ENCODE results near the gene TTBK2. TPM values are rescaled to one million over a fixed set of nuclear protein-coding genes. Genes with fewer than 3 reads are reported as not detected.

Gene TTBK2
- total RNA-seq, 1 donor from 2014 or later, result 7.9 TPM

DNA sequence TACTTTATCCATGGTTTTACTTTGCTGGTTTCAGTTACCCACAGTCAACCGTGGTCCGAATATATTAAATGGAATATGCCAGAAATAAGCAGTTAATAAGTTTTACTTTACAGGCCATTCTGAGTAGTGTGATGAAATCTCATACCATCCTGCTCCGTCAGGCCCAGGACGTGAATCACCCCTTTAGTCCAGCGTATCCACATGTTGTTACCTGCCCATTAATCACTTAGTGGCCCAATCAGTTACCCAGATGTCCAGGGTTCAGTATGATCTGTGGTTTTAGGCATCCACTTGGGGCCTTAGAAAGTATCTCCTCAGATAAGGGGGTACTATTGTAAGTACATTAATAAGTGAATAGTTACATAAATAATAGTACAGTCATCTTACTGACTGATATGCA is 88.0 kb downstream of the TTBK2 start:
- H3K27me3 ChIP-seq (ENCODE audit: control insufficient read depth, insufficient read depth, low read length), result no peaks in the 10 kb centered on the region
- H3K36me3 ChIP-seq (ENCODE audit: control insufficient read depth, insufficient read depth, low read length), result no peaks in the 10 kb centered on the region
- TF ChIP-seq, protein P1, sequence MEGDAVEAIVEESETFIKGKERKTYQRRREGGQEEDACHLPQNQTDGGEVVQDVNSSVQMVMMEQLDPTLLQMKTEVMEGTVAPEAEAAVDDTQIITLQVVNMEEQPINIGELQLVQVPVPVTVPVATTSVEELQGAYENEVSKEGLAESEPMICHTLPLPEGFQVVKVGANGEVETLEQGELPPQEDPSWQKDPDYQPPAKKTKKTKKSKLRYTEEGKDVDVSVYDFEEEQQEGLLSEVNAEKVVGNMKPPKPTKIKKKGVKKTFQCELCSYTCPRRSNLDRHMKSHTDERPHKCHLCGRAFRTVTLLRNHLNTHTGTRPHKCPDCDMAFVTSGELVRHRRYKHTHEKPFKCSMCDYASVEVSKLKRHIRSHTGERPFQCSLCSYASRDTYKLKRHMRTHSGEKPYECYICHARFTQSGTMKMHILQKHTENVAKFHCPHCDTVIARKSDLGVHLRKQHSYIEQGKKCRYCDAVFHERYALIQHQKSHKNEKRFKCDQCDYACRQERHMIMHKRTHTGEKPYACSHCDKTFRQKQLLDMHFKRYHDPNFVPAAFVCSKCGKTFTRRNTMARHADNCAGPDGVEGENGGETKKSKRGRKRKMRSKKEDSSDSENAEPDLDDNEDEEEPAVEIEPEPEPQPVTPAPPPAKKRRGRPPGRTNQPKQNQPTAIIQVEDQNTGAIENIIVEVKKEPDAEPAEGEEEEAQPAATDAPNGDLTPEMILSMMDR (IDR thresholded peaks at IDR 0.05; ENCODE audit: insufficient read depth, low read length, severe bottlenecking), result no peak
- H3K4me3 ChIP-seq (ENCODE audit: low read depth, low read length), result no peak overlapping the region
- FAIRE-seq, result peak; percentile 64
- DNase-seq (ENCODE audit: low read depth), result peak; percentile 100

DNA sequence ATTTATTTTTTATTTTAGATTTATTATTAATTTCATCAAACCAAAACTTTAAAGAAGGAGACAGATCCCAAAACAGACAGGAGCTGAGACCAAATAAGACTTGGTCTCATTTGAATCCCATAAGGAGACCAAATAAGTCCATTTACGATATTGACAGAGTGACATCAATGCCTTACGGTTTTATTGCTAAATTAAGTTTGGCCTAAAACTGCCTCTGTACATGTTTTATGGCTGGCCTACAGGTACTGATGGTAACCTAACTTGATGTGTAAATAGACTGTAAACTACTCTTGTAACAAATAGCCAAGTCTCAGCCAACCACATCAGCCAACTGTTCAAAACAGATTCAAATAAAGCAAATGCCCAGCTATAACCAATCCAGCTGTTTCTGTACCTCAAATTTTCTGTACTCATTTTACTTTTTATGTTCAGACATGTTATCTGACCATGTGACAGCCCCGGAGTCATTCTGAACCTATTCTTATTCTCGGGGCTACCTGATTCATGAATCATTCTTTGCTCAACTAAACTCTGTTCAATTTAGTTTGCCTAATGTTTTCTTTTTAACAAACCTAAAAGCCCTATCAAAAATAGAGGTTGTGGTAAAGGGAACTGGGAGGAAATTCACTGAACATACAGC is 94.2 kb downstream of the TTBK2 start:
- Histone ChIP-seq H3K36me3 (ENCODE audit: control insufficient read depth, insufficient read depth, low read length) (no peaks in the 10 kb centered on the region), H3K4me3 (ENCODE audit: low read depth, low read length) (no peak overlapping the region), H3K27me3 (ENCODE audit: control insufficient read depth, insufficient read depth, low read length) (no peaks in the 10 kb centered on the region)
- peak; percentile 90 for DNase-seq (ENCODE audit: low read depth)
- TF ChIP-seq, protein P1 (IDR thresholded peaks at IDR 0.05; ENCODE audit: insufficient read depth, low read length, severe bottlenecking), result no peak
- FAIRE-seq, result no peak

DNA sequence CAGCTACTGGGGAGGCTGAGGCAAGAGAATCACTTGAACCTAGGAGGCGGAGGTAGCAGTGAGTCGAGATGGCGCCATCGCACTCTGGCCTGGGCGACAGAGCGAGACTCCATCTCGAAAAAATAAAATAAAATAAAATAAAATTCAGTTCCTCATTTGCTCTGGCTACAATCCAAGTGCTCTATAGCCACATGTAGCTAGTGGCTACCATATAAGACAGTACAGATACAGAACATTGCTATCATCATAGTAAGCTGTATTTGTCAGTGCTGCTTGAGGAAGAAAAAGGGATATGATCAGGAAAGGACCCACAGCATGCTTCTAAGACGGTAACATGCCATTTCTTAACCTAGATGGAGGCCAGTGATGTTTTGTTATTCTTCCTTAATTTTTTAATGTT is 95.0 kb downstream of the TTBK2 start:
- Histone ChIP-seq H3K27me3 (ENCODE audit: control insufficient read depth, insufficient read depth, low read length) (no peaks in the 10 kb centered on the region), H3K36me3 (ENCODE audit: control insufficient read depth, insufficient read depth, low read length) (no peaks in the 10 kb centered on the region), H3K4me3 (ENCODE audit: low read depth, low read length) (no peak overlapping the region)
- FAIRE-seq, result no peak
- DNase-seq (ENCODE audit: low read depth), result no peak
- TF ChIP-seq, protein P1 (IDR thresholded peaks at IDR 0.05; ENCODE audit: insufficient read depth, low read length, severe bottlenecking), result no peak

DNA sequence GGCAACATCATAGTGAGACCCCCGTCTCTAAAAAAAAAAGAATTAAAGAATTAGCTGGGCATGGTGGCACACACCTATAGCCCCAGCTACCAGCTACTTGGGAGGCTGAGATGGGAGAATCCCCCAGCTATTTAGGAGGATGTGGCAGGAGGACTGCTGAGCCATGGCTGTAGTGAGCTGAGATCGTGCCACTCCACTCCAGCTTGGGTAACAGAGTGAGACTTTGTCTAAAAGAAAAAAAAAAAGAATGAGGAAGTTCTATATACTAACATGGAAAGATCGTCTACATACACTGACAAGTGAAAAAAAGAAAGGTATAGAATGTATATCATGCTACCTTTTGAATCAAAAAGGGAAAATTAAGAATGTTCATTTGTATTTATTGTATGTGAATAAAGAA is 99.8 kb downstream of the TTBK2 start:
- no peak for DNase-seq (ENCODE audit: low read depth)
- H3K36me3 ChIP-seq (ENCODE audit: control insufficient read depth, insufficient read depth, low read length), result no peaks in the 10 kb centered on the region
- no peak overlapping the region for H3K4me3 ChIP-seq (ENCODE audit: low read depth, low read length)
- no peaks in the 10 kb centered on the region for H3K27me3 ChIP-seq (ENCODE audit: control insufficient read depth, insufficient read depth, low read length)
- no peak for FAIRE-seq
- TF ChIP-seq, protein P1 (IDR thresholded peaks at IDR 0.05; ENCODE audit: insufficient read depth, low read length, severe bottlenecking), result no peak

DNA sequence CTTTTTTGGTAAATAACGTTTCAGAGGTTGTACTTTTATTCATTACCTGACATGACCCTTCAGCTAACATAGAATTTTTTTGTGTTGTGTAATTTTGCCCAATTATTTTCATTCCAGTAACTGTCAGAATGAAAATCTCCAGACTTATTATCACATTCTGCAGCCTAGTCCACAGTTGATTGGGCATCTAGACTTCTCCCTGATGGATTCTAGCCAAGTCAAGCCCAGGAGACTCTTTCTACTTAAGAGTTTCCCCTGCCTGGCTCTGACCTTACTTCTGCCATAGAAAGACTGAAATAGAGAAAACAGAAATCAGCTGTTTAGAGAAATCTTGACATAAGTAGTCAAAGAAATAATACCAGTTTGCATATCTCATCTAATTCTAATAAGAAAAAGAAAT is 100.8 kb downstream of the TTBK2 start:
- TF ChIP-seq, protein P1 (IDR thresholded peaks at IDR 0.05; ENCODE audit: insufficient read depth, low read length, severe bottlenecking), result no peak
- Histone ChIP-seq H3K36me3 (ENCODE audit: control insufficient read depth, insufficient read depth, low read length) (no peaks in the 10 kb centered on the region), H3K4me3 (ENCODE audit: low read depth, low read length) (no peak overlapping the region), H3K27me3 (ENCODE audit: control insufficient read depth, insufficient read depth, low read length) (no peaks in the 10 kb centered on the region)
- DNase-seq (ENCODE audit: low read depth), result no peak
- no peak for FAIRE-seq

DNA sequence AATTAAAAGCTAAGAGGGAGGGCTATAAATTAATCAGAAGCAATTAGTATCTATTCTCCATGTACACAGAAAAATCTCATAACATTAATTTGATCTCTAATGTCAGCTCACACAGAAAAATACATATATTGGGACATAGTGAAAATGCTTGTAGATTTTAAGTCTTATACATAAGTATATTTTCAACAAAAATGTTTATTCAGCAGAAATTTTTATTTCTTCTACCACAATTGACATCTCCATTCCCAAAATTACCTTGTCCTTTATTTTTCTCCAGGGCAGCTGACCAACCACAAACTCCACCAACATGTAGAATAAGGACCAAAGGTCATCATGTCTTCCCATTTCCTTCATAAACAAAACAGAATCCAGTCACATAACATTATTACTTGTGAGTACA is 109.1 kb downstream of the TTBK2 start:
- Histone ChIP-seq H3K27me3 (ENCODE audit: control insufficient read depth, insufficient read depth, low read length) (no peaks in the 10 kb centered on the region), H3K4me3 (ENCODE audit: low read depth, low read length) (no peak overlapping the region), H3K36me3 (ENCODE audit: control insufficient read depth, insufficient read depth, low read length) (no peaks in the 10 kb centered on the region)
- FAIRE-seq, result no peak
- DNase-seq (ENCODE audit: low read depth), result no peak
- TF ChIP-seq, protein P1 (IDR thresholded peaks at IDR 0.05; ENCODE audit: insufficient read depth, low read length, severe bottlenecking), result no peak
